Hepatocyte (in vitro differentiated cells): ENCODE data around the gene TRANK1.

Experiments
- EZH2phosphoT487 ChIP-seq: fragments of 200-600 bp; sonication (generic); IDR thresholded peaks from one replicate; pipeline ENCODE4 v1.6.1; 2018; ENCODE audit warnings: antibody characterized with exemption, mild to moderate bottlenecking, low read depth, moderate library complexity; ENCODE audit not compliant: unreplicated experiment, severe bottlenecking
- TF ChIP-seq, protein P1 (sequence below): fragments of 200-600 bp; sonication (generic); IDR thresholded peaks from 2 replicates; pipeline ENCODE4 v1.5.1; 2016; ENCODE audit warnings: antibody characterized with exemption, mild to moderate bottlenecking; ENCODE audit not compliant: poor library complexity

DNA sequence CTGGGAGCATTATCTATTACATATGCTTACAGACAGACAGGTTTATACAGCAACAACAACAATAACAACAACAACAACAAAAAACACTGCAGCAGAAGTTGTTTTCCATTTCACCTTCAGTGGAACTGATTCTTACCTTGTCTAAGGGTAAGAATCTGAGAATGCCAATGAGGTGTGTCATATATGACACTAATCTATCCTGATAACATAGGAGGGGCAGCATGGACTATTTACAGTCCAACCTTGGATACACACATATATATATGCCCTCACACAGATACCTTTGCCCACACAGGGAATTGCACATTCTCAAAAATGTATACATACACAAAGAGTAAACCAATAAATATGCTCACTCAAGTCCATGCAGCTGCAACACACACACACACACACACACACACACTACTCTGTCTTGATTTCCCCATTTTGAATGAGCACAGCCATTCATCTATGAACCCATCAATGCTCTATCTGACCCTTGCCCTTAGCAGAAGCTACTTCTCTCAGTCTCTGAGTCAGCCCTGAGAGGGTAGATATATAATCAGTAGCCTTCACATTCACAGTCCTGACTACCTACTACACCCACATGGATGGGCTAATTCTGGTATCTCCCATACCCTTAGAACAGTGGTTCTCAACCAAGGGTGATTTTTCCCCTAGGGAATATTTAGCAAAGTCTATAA is 9.7 kb upstream of the TRANK1 start:
- TF ChIP-seq, protein P1, sequence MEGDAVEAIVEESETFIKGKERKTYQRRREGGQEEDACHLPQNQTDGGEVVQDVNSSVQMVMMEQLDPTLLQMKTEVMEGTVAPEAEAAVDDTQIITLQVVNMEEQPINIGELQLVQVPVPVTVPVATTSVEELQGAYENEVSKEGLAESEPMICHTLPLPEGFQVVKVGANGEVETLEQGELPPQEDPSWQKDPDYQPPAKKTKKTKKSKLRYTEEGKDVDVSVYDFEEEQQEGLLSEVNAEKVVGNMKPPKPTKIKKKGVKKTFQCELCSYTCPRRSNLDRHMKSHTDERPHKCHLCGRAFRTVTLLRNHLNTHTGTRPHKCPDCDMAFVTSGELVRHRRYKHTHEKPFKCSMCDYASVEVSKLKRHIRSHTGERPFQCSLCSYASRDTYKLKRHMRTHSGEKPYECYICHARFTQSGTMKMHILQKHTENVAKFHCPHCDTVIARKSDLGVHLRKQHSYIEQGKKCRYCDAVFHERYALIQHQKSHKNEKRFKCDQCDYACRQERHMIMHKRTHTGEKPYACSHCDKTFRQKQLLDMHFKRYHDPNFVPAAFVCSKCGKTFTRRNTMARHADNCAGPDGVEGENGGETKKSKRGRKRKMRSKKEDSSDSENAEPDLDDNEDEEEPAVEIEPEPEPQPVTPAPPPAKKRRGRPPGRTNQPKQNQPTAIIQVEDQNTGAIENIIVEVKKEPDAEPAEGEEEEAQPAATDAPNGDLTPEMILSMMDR: no peak
- TF ChIP-seq EZH2phosphoT487: no peak
